DOHH2 (cell line): ENCODE measurements around the gene ADAMTS18.

Source experiments
- EZH2phosphoT487 ChIP-seq: fragments of 200-600 bp; sonication (generic); IDR thresholded peaks from 2 replicates; pipeline ENCODE4 v1.6.1; 2017; ENCODE audit warnings: borderline replicate concordance, mild to moderate bottlenecking, antibody characterized with exemption, low read length, moderate library complexity, mixed read lengths
- TF ChIP-seq, protein P1 (sequence below): fragments of 200-600 bp; sonication (generic); IDR thresholded peaks from one replicate; pipeline ENCODE4 v1.5.1; 2014; ENCODE audit warnings: antibody characterized with exemption, mild to moderate bottlenecking, low read depth, low read length; ENCODE audit not compliant: poor library complexity, severe bottlenecking

DNA sequence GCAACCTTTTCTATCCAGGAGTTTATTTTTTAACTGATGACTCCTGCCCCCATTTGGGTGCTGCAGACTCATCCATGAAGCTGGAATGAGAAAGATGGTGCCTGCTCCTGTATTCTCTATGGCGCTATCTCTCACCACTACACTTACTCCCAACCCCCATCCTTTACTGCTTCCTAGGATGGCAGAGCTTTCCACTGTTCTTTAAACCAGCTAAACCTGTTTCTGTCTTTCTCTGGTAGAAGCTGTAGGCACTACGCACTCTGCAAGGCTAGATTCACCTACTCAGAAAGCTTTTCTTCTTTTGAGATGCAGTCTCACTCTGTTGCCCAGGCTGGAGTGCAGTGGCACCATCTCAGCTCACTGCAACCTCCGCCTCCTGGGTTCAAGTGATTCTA, 47.0 kb downstream of the ADAMTS18 start:
- TF ChIP-seq, protein P1, sequence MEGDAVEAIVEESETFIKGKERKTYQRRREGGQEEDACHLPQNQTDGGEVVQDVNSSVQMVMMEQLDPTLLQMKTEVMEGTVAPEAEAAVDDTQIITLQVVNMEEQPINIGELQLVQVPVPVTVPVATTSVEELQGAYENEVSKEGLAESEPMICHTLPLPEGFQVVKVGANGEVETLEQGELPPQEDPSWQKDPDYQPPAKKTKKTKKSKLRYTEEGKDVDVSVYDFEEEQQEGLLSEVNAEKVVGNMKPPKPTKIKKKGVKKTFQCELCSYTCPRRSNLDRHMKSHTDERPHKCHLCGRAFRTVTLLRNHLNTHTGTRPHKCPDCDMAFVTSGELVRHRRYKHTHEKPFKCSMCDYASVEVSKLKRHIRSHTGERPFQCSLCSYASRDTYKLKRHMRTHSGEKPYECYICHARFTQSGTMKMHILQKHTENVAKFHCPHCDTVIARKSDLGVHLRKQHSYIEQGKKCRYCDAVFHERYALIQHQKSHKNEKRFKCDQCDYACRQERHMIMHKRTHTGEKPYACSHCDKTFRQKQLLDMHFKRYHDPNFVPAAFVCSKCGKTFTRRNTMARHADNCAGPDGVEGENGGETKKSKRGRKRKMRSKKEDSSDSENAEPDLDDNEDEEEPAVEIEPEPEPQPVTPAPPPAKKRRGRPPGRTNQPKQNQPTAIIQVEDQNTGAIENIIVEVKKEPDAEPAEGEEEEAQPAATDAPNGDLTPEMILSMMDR: no peak
- TF ChIP-seq EZH2phosphoT487: no peak
